ENCODE results near the gene NECAP2. TPM values are rescaled to one million over a fixed set of nuclear protein-coding genes. Genes with fewer than 3 reads are reported as not detected.
"Not testable (repeated sequence)": the region's sequence is repeated elsewhere in the genome, so short reads cannot be mapped to it uniquely, and the experiment has no call there.

The NECAP2 gene
- total RNA-seq, 1 donor from 2014 or later = 46.4 TPM

GRCh38 chr1:16430606-16431005 lies 9.9 kb upstream of the NECAP2 start:
- no peak for DNase-seq (ENCODE audit: low spot score)

DNA sequence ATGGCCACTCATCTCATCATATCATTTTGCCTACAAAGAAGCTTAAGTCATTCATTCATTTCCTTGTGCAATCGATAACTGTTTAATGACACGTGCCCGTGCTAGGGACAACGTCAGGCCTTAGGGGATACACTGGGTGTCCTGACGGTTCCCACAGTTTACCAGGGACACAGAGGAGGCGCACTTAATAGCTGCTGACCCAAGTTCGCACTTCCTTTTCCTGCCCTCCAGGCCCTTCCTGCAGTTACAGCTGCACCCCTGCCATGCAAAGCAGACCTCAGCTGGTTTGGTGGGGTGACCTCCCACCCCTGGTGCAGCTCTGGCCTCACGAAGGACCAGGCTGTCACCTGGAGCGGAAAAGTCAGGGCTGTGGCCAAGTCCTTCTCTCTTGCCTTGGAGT lies 7.5 kb upstream of the NECAP2 start:
- no peak for DNase-seq (ENCODE audit: low spot score)

GRCh38 chr1:16434007-16434406 lies 6.5 kb upstream of the NECAP2 start:
- no peak for DNase-seq (ENCODE audit: low spot score)

GRCh38 chr1:16434501-16434900 lies 6.0 kb upstream of the NECAP2 start:
- DNase-seq (ENCODE audit: low spot score) = no peak

- DNase-seq (ENCODE audit: low spot score) = no peak
These were observed 3.5 kb upstream of the NECAP2 start, which contains the start of gene SPATA21 for GRCh38 chr1:16436946-16437474. Gene SPATA21, minus strand, starts transcription at chr1:16437424. Its CDS starts 6,053 bp downstream, at chr1:16431371.

- DNase-seq (ENCODE audit: low spot score) = no peak
These were observed 2.0 kb upstream of the NECAP2 start for GRCh38 chr1:16438516-16438915.

DNA sequence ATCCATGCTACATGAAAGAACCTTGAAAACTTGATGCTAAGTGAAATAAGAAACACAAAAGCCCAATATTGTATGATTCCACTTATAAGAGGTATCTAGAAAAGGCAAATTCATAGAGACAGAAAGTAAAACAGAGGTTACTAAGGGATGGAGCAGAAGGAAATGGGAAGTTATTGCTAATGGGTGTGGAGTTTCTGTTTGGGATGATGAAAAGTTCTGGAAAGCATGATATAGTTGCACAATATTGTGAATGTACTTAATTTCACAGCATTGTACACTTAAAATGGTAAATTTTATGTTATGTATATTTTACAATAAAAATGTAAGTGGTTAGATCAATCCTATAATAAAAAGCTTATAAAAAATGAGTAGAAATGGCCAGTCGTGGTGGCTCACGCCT lies 1.6 kb upstream of the NECAP2 start:
- no peak for DNase-seq (ENCODE audit: low spot score)

GRCh38 chr1:16440131-16440469 lies 424 bp upstream of the NECAP2 start:
- no peak for DNase-seq (ENCODE audit: low spot score)

DNA sequence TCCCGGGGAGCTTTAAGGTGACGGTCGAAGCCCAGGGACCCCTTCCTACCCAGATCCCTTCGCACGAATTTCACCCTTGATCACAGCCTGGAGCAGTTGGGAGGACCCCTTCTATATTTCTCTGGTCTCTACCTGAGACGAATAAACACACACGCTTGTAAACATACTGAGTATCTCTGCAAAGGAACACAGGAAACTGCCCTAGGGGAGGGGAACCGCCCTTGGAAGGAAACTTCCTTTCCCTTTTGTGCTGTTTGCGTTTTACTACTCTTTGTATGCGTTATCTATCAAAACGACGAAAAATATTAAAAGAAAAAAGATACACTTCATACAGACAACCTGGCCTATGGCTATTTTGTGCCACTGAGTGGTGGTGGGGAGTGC lies 750 bp downstream of the NECAP2 start:
- no peak for DNase-seq (ENCODE audit: low spot score)

GRCh38 chr1:16442265-16442664 lies 1.7 kb downstream of the NECAP2 start:
- DNase-seq (ENCODE audit: low spot score) = no peak

DNA sequence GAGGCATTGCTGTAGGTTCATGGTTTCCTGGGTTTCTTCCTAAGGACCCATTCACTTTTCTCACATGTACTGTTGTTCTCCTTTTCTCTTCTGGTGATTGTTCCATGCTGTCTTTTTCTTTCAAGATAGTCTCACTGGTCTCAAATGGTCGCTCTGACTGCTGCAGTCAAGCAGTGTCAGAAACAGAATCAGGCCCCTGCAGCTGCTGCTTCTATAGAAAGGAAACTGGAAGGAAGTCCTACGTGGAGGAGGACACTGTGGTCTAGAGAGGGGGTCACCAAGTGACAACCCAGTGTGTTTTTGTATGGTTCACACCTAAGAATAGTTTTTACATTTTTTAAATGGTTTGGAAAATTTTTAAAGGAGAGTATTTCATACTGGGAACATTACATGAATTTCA lies 2.4 kb downstream of the NECAP2 start:
- DNase-seq (ENCODE audit: low spot score) = no peak

- DNase-seq (ENCODE audit: low spot score) = no peak
These were observed 3.6 kb downstream of the NECAP2 start for GRCh38 chr1:16443975-16444770.

GRCh38 chr1:16445052-16445451 lies 4.5 kb downstream of the NECAP2 start:
- DNase-seq (ENCODE audit: low spot score) = no peak

- DNase-seq (ENCODE audit: low spot score) = no peak
These were observed 5.6 kb downstream of the NECAP2 start for GRCh38 chr1:16446116-16446515.

DNA sequence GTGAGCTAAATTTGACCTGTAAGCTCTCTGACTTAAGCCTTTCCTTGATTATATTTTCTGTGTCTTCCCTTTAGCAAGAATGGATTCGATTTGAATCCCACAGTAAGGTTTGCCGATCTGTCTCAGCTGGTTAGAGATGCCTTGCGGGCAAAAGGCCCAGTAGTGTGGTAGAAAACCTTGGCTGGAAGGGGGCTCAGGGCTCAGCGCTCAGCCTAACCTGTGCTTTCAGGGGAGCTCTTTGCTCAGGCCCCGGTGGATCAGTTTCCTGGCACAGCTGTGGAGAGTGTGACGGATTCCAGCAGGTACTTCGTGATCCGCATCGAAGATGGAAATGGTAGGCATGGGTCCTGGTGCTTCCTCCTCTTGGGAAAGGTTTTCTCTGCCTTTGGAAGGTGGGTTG lies 7.1 kb downstream of the NECAP2 start:
- no peak for DNase-seq (ENCODE audit: low spot score)

GRCh38 chr1:16449065-16449464 lies 8.5 kb downstream of the NECAP2 start:
- DNase-seq (ENCODE audit: low spot score) = no peak

DNA sequence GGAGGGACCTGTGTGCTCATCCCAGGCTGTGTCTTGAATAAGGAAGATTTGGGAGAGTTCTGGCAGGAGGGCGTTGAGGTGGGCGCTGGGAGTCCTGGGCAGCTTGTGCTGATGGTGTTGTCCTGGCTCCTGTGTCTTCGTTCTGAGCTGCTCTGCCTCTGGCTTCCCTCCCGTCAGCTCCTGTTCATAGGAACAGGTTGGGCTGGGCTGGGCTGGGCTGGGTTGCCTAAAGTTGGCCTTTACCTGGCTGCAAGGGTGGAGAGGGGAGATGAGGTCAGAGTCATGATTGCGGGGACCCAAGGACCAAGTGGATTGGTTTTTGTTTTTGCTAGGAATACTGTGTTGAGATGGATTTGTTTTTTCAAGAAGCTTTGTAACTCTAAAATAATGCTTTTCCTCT lies 9.1 kb downstream of the NECAP2 start:
- no peak for DNase-seq (ENCODE audit: low spot score)

- no peak for DNase-seq (ENCODE audit: low spot score)
These were observed 10.4 kb downstream of the NECAP2 start for GRCh38 chr1:16450863-16451481.

GRCh38 chr1:16451841-16452528 lies 11.5 kb downstream of the NECAP2 start:
- no peak for DNase-seq (ENCODE audit: low spot score)

- DNase-seq (ENCODE audit: low spot score) = not testable (repeated sequence)
These were observed 14.4 kb downstream of the NECAP2 start for GRCh38 chr1:16454909-16455308.

- not testable (repeated sequence) for DNase-seq (ENCODE audit: low spot score)
These were observed 15.6 kb downstream of the NECAP2 start for GRCh38 chr1:16456151-16456550.

- no peak for DNase-seq (ENCODE audit: low spot score)
These were observed 18.3 kb downstream of the NECAP2 start for GRCh38 chr1:16458831-16459230.
